Dedifferentiated amniotic fluid mesenchymal stem cell (primary cell): ENCODE results near the gene TTC28.
"Not testable (repeated sequence)": the region's sequence is repeated elsewhere in the genome, so short reads cannot be mapped to it uniquely, and the experiment has no call there.

ENCODE experiments used
- DNase-seq: peaks from one replicate; pipeline ENCODE4 v3.0.0-alpha.2; 2016; ENCODE audit errors: extremely low spot score

The TTC28 gene

DNA sequence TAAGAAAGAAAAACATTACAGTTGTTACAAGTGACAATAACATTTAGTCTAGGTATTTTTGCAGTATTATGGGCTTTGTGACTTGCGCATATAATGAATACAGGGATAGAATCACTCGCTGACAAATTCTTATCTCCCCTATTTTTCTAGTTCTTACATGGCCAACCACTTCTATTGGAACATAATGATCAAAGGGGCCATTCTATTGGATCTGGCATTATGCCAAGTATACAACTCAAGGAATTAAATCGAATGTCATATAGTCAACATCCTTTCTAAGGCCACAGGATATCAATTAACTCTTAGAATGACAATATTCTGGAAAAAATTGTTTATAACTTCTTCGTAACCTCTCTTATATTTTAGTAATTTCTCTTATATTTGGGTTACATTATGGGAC, 272.0 kb downstream of the TTC28 start:
- no peak for DNase-seq

DNA sequence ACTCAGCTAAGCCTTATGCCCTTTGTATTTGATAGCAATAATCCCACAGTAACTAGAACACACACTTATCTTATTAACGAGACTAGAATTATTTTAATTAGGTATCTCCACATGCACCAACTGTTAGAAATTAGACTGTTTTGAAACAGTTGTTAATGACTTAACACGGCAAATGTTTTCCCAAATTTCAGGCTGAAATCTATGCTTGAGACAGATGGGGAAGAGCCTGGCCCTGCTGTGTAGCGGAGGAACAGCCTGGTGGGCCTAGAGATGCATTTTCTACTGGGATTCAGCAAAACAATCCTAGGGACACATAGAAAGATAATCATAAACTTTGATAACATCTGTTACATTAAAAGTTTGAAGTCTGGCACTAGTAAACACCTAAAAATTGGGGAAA, 273.4 kb downstream of the TTC28 start:
- DNase-seq = no peak

- no peak for DNase-seq
Observed at GRCh38 chr22:28405588-28405987, 274.1 kb downstream of the TTC28 start.

- DNase-seq = no peak
Observed at GRCh38 chr22:28402539-28402938, 277.1 kb downstream of the TTC28 start.

- no peak for DNase-seq
Observed at GRCh38 chr22:28402060-28402459, 277.6 kb downstream of the TTC28 start.

GRCh38 chr22:28398981-28399380, 280.7 kb downstream of the TTC28 start:
- no peak for DNase-seq

GRCh38 chr22:28398355-28398754, 281.3 kb downstream of the TTC28 start:
- DNase-seq = no peak

DNA sequence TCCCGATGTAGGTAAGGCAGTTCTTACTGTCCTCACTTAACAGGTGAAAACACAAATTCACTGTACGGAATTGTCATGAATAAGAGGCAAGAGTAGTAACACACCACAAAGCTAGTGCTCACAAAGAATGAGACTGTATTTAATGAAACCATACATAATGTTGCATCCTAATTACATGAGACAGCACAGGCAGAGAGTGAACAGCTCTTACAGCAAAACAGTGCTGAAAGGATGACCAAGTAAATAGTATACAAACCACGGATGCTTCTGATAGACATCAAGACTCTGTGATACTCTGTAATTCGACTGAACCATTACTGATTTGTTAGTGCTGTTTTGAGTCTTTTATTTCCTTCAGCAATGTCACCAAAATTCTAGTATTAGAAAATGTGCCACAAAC, 282.3 kb downstream of the TTC28 start:
- DNase-seq = no peak

GRCh38 chr22:28395920-28396753, 283.5 kb downstream of the TTC28 start:
- DNase-seq = no peak

- no peak for DNase-seq
Observed at GRCh38 chr22:28395520-28395919, 284.1 kb downstream of the TTC28 start.

- no peak for DNase-seq
Observed at GRCh38 chr22:28394513-28395110, 285.0 kb downstream of the TTC28 start.

DNA sequence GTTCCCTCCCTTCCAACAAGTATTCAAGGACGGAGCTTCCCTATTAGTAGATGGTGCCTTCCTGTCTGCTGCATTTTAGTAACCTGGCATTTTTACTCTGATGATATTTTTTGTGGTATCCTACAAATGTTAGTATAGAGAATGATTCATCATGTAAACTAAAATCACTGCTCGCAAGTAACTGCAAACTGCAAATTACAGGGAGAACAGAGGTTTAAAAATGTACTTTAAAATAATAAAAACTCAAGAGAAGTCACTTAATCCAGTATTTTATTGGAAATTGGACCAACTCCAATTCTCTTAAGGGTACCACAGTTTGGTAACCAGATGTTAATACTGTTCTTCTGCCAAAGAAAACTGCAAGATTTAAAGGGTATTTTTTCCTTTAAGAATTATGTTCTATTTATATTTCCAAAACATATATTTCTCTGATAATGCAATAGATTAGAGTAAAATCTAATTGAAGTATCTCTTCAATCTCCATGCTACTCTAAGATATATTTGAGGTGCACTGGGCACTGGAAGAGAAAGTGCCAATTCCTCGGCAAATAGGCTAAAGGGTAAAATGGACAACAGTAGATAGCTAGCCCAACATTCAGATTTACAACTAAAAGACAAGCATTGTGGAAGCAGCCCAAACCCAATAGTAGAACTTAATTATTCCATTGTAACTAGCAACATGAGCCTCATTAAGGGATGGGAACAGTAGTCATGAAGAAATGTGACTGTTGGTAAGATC, 298.0 kb downstream of the TTC28 start:
- DNase-seq = no peak

GRCh38 chr22:28379951-28380350, 299.7 kb downstream of the TTC28 start:
- no peak for DNase-seq

- DNase-seq = no peak
Observed at GRCh38 chr22:28379075-28379779, 300.4 kb downstream of the TTC28 start.

- DNase-seq = no peak
Observed at GRCh38 chr22:28375761-28376534, 303.7 kb downstream of the TTC28 start.

DNA sequence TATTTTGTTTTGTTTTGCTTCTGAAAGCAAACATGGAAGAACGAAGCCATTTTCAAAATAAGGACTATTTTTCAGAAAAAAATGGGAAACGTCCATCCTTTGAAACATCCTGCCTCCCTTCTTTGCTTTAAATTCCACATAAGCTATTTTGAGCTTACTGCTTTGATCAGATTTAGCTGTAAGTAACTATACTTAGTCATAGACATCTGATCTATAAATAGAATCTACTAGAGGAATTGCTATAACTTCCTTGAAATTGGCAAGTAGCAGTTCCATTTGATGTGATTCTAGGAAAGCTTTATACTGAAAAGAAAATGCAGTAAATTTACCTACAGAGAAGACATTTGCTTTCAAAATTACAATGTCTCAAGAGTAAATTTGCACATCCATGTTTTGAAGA, 305.8 kb downstream of the TTC28 start:
- no peak for DNase-seq

DNA sequence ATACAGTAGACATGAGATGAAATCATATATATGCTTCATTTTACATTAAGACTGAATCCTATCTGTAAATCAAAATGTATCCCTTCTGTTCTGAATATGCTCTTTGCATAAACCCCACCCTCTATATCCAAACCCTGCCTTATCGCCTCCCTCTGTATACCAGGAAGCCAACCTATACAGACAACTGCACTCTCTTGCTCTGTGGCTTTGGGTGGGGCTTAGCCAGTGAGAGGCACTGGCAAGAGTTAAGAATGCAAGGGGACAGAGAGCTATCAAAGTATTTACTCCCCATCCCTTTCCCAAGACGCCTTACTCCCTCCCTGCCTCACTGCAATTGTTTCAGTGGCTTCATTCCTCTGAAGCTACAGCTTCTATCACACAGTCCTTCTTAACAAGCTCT, 309.8 kb downstream of the TTC28 start:
- DNase-seq = no peak

DNA sequence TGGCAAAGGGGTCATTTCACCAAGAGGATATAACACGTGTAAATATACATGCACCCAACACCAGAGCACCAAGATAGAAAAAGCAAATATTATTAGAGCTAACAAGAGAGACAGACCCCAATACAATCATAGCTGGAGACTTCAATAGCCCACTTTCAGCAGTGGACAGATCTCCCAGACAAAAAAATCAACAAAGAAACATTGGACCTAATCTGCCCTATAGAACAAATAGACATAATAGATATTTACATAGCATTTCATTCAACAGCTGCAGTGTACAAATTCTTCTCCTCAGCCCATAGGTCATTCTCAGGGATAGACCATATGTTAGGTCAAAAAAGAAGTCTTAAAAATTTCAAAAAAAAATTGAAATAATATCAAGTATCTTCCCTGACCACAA, 312.8 kb downstream of the TTC28 start:
- no peak for DNase-seq

GRCh38 chr22:28365371-28365770, 314.3 kb downstream of the TTC28 start:
- DNase-seq = no peak

DNA sequence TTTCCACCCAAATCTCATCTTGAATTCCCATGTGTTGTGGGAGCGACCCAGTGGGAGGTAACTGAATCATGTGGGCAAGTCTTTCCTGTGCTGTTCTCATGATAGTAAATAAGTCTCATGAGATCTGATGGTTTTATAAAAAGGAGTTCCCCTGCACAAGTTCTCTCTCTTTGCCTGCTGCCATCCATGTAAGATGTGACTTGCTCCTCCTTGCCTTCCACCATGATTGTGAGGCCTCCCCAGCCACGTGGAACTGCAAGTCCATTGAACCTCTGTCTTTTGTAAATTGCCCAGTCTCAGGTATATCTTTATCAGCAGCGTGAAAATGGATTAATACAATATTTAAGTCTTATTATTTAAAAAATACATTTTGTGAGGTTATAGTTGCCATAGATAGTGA, 315.5 kb downstream of the TTC28 start:
- not testable (repeated sequence) for DNase-seq

- DNase-seq = no peak
Observed at GRCh38 chr22:28360939-28361338, 318.7 kb downstream of the TTC28 start.
